H9 (cell line): ENCODE results near the gene LHX1. TPM values are rescaled to one million over a fixed set of nuclear protein-coding genes. Genes with fewer than 3 reads are reported as not detected.
A peak's percentile ranks its signal among the peaks of the same experiment; 100 is the strongest.

Experiments
- DNase-seq: peaks from one replicate; pipeline ENCODE4 v3.0.0-alpha.2; 2017
- H2AFZ ChIP-seq: one replicate; pipeline ENCODE4 v1.6.1; 2013; ENCODE audit warnings: mild to moderate bottlenecking, low read length, control low read depth, moderate library complexity
- H2AK5ac ChIP-seq: 2 replicates; pipeline ENCODE4 v1.6.1; 2013; ENCODE audit warnings: low read length, control low read depth, mixed read lengths; ENCODE audit not compliant: insufficient read length
- H2BK120ac ChIP-seq: one replicate; pipeline ENCODE4 v1.6.1; 2013; ENCODE audit warnings: low read depth, mild to moderate bottlenecking, low read length, control low read depth, inconsistent platforms; ENCODE audit not compliant: poor library complexity, severe bottlenecking
- H2BK12ac ChIP-seq: 2 replicates; pipeline ENCODE4 v1.6.1; 2013; ENCODE audit warnings: low read length, control low read depth, mixed read lengths, low read depth; ENCODE audit not compliant: insufficient read length
- H2BK15ac ChIP-seq: 2 replicates; pipeline ENCODE4 v1.6.1; 2013; ENCODE audit warnings: low read depth, low read length, control low read depth
- H2BK20ac ChIP-seq: one replicate; pipeline ENCODE4 v1.6.1; 2013; ENCODE audit warnings: low read depth, mild to moderate bottlenecking, low read length, control low read depth, inconsistent platforms; ENCODE audit not compliant: poor library complexity, severe bottlenecking
- H2BK5ac ChIP-seq: 2 replicates; pipeline ENCODE4 v1.6.1; 2013; ENCODE audit warnings: low read length, control low read depth, mixed read lengths; ENCODE audit not compliant: insufficient read length
- H3K14ac ChIP-seq: 2 replicates; pipeline ENCODE4 v1.6.1; 2013; ENCODE audit warnings: low read length, control low read depth; ENCODE audit not compliant: insufficient read depth
- H3K18ac ChIP-seq: 2 replicates; pipeline ENCODE4 v1.6.1; 2013; ENCODE audit warnings: low read depth, mild to moderate bottlenecking, mixed read lengths, low read length, control low read depth; ENCODE audit not compliant: insufficient read length
- H3K23ac ChIP-seq: 2 replicates; pipeline ENCODE4 v1.6.1; 2013; ENCODE audit warnings: low read length, control low read depth, mixed read lengths, low read depth; ENCODE audit not compliant: insufficient read length
- H3K23me2 ChIP-seq: 2 replicates; pipeline ENCODE4 v1.6.1; 2013; ENCODE audit warnings: low read depth, mild to moderate bottlenecking, mixed read lengths, low read length, control low read depth; ENCODE audit not compliant: insufficient read length, poor library complexity, severe bottlenecking
- H3K27ac ChIP-seq: 2 replicates; pipeline ENCODE4 v1.5.1; 2013; ENCODE audit warnings: low read length, control low read depth, mixed read lengths, low read depth; ENCODE audit not compliant: insufficient read length
- H3K27me3 ChIP-seq: 2 replicates; pipeline ENCODE4 v1.6.1; 2013; ENCODE audit warnings: low read length, control low read depth, inconsistent platforms; ENCODE audit not compliant: insufficient read depth
- H3K4ac ChIP-seq: 2 replicates; pipeline ENCODE4 v1.6.1; 2013; ENCODE audit warnings: low read depth, mild to moderate bottlenecking, control low read depth, inconsistent platforms, low read length, moderate library complexity
- H3K4me1 ChIP-seq: 2 replicates; pipeline ENCODE4 v1.6.1; 2013; ENCODE audit warnings: low read length, control low read depth, inconsistent platforms; ENCODE audit not compliant: insufficient read depth
- H3K4me2 ChIP-seq: 2 replicates; pipeline ENCODE4 v1.6.1; 2013; ENCODE audit warnings: low read length, control low read depth, mixed read lengths; ENCODE audit not compliant: insufficient read length, insufficient read depth
- H3K56ac ChIP-seq: 2 replicates; pipeline ENCODE4 v1.6.1; 2013; ENCODE audit warnings: low read depth, mild to moderate bottlenecking, mixed read lengths, low read length, control low read depth; ENCODE audit not compliant: insufficient read length
- H3K79me1 ChIP-seq: 2 replicates; pipeline ENCODE4 v1.6.1; 2013; ENCODE audit warnings: low read depth, mild to moderate bottlenecking, moderate library complexity, low read length, control low read depth, inconsistent platforms; ENCODE audit not compliant: insufficient read depth, poor library complexity, severe bottlenecking
- H3K79me2 ChIP-seq: 2 replicates; pipeline ENCODE4 v1.6.1; 2013; ENCODE audit warnings: low read length, control low read depth, inconsistent platforms; ENCODE audit not compliant: insufficient read depth
- H3K9ac ChIP-seq: 2 replicates; pipeline ENCODE4 v1.6.1; 2013; ENCODE audit warnings: low read length, control low read depth, mixed read lengths; ENCODE audit not compliant: insufficient read length; ENCODE audit errors: extremely low read depth
- H3K9me3 ChIP-seq: one replicate; pipeline ENCODE4 v1.6.1; 2013; ENCODE audit warnings: low read depth, low read length, inconsistent platforms; ENCODE audit not compliant: control insufficient read depth
- H3T11ph ChIP-seq: one replicate; pipeline ENCODE4 v1.6.1; 2013; ENCODE audit warnings: mild to moderate bottlenecking, low read length, control low read depth, inconsistent platforms
- H4K20me1 ChIP-seq: one replicate; pipeline ENCODE4 v1.6.1; 2013; ENCODE audit not compliant: control insufficient read depth, insufficient read length, insufficient read depth
- H4K5ac ChIP-seq: 2 replicates; pipeline ENCODE4 v1.6.1; 2013; ENCODE audit warnings: low read depth, mild to moderate bottlenecking, mixed read lengths, low read length, control low read depth; ENCODE audit not compliant: insufficient read length
- H4K8ac ChIP-seq: replicated peaks from 2 replicates; pipeline ENCODE4 v1.6.1; 2013; ENCODE audit warnings: low read length, control low read depth, mixed read lengths, low read depth; ENCODE audit not compliant: insufficient read length
- H4K91ac ChIP-seq: 2 replicates; pipeline ENCODE4 v1.6.1; 2013; ENCODE audit warnings: low read depth, mild to moderate bottlenecking, moderate library complexity, mixed read lengths, low read length, control low read depth; ENCODE audit not compliant: insufficient read length
- H3K27ac Mint-ChIP-seq, 3 experiments: 2 replicates in 2 of 3; 3 replicates in 1 of 3; pipeline ENCODE4 v1.8.0; 2020 to 2021; ENCODE audit warnings: mixed read lengths in 3 of 3, mild to moderate bottlenecking in 1 of 3, moderate library complexity in 1 of 3
- H3K27me3 Mint-ChIP-seq: 2 replicates; pipeline ENCODE4 v1.8.0; 2021; ENCODE audit warnings: low read depth, mild to moderate bottlenecking, moderate library complexity, mixed read lengths
- H3K36me3 Mint-ChIP-seq, 3 experiments: 2 replicates in 2 of 3; 3 replicates in 1 of 3; pipeline ENCODE4 v1.8.0; 2020 to 2021; ENCODE audit warnings: low read depth in 3 of 3, mixed read lengths in 3 of 3; ENCODE audit not compliant: insufficient read depth in 1 of 3
- H3K4me1 Mint-ChIP-seq, 2 experiments: 2 replicates each; pipeline ENCODE4 v1.8.0; 2020; ENCODE audit warnings: mixed read lengths in 2 of 2
- H3K4me3 Mint-ChIP-seq, 2 experiments: 2 replicates in 1 of 2; 3 replicates in 1 of 2; pipeline ENCODE4 v1.8.0; 2020 to 2021; ENCODE audit warnings: mild to moderate bottlenecking in 2 of 2, mixed read lengths in 2 of 2, moderate library complexity in 1 of 2
- H3K9me3 Mint-ChIP-seq, 2 experiments: 2 replicates in 1 of 2; 3 replicates in 1 of 2; pipeline ENCODE4 v1.8.0; 2020; ENCODE audit warnings: mild to moderate bottlenecking in 2 of 2, mixed read lengths in 2 of 2, moderate library complexity in 1 of 2
- WGBS: extraction: QIAGEN DNeasy Blood & Tissue Kit; methylation state at CpG from one replicate; pipeline ENCODE4 v1.1.7; 2013; ENCODE audit warnings: missing lambda C conversion rate, low lambda C conversion rate, mixed read lengths; ENCODE audit not compliant: insufficient read length; ENCODE audit errors: extremely low coverage; 5-methylcytosine and 5-hydroxymethylcytosine counted together
- total RNA-seq: library from RNA; stranded (reverse); gene quantifications from 2 replicates; pipeline ENCODE4 v1.2.1, GENCODE V29; 2021
- TF ChIP-seq, protein P1 (sequence below): fragments of 200-600 bp; sonication (generic); conservative IDR thresholded peaks from 3 replicates; pipeline ENCODE4 v1.8.0; 2021; ENCODE audit warnings: antibody characterized with exemption, mild to moderate bottlenecking

Gene LHX1
- total RNA-seq, 1 experiment from 2014 or later, result 0.22 TPM

DNA sequence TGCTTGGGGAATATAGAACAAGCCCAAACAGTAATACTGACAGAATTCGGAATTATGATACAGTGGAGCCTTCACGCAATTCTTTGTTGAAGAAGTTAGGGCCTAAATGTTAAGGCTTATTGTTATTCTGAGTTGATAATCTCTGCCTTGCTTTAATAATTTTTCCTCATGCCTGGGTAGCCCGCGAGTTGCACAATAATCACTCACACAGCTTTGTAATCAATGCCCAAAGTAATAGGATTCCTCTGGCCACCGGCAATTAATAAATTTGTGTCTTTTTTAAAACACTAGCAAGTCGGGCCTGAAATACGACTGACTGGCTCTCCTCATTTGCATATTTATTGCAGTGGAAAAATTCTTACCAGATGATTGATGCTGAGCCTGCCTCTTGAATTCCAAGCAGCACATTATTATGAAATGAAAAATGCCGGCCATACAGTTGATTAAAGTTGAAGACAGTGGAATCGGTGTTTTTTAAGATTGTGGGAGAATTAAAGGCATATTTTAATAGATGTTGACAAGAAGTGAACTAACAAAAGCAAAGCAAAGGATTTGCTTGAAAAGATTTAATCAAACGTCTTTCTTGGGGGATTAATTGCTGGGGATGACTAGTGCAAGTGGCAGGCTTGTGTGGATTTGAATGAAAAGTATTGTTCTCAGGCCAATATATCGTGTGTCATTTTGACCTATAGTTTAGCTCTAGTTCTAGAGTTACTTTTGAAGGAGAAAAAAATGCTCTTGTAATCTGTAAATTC, 41.7 kb downstream of the LHX1 start:
- H3K4me2 ChIP-seq, result no peak overlapping the region
- H3K23ac ChIP-seq, result no peak overlapping the region
- H3K9me3 ChIP-seq, result no peaks in the 10 kb centered on the region
- no peaks in the 10 kb centered on the region for H3K4me1 ChIP-seq
- no peaks in the 10 kb centered on the region for H3K79me1 ChIP-seq
- H3K27ac ChIP-seq, result no peak overlapping the region
- 100% methylated on average over 2 of the region's 11 CpGs for WGBS
- H3T11ph ChIP-seq, result no peak overlapping the region
- H2BK20ac ChIP-seq, result no peak overlapping the region
- no peak overlapping the region for H2BK12ac ChIP-seq
- H3K56ac ChIP-seq, result no peak overlapping the region
- peaks cover 3 to 16% (median 4%) of the 10 kb centered on the region in 3 experiments; a peak in 4 of 7 replicates for H3K36me3 Mint-ChIP-seq
- H4K8ac ChIP-seq, result no peak overlapping the region
- H3K4me1 Mint-ChIP-seq, result peaks cover 11 to 16% of the 10 kb centered on the region in 2 experiments
- no peak overlapping the region for H3K14ac ChIP-seq
- H3K79me2 ChIP-seq, result no peaks in the 10 kb centered on the region
- no peaks in the 10 kb centered on the region for H3K27me3 Mint-ChIP-seq
- DNase-seq, result no peak
- no peak overlapping the region for H3K4ac ChIP-seq
- H3K9ac ChIP-seq, result no peak overlapping the region
- H3K18ac ChIP-seq, result no peak overlapping the region
- no peak overlapping the region for H2AFZ ChIP-seq
- H4K20me1 ChIP-seq, result no peaks in the 10 kb centered on the region
- H4K5ac ChIP-seq, result no peak overlapping the region
- no peak overlapping the region for H2BK5ac ChIP-seq
- H3K4me3 Mint-ChIP-seq, result no peak overlapping the region
- no peaks in the 10 kb centered on the region for H3K27me3 ChIP-seq
- no peak overlapping the region for H2BK15ac ChIP-seq
- H2AK5ac ChIP-seq, result no peak overlapping the region
- peak overlapping the region in 1 of 3 experiments; percentile 44; a peak in 2 of 7 replicates for H3K27ac Mint-ChIP-seq
- no peaks in the 10 kb centered on the region for H3K9me3 Mint-ChIP-seq
- no peaks in the 10 kb centered on the region for H3K23me2 ChIP-seq
- H4K91ac ChIP-seq, result no peak overlapping the region
- no peak overlapping the region for H2BK120ac ChIP-seq
- TF ChIP-seq, protein P1, sequence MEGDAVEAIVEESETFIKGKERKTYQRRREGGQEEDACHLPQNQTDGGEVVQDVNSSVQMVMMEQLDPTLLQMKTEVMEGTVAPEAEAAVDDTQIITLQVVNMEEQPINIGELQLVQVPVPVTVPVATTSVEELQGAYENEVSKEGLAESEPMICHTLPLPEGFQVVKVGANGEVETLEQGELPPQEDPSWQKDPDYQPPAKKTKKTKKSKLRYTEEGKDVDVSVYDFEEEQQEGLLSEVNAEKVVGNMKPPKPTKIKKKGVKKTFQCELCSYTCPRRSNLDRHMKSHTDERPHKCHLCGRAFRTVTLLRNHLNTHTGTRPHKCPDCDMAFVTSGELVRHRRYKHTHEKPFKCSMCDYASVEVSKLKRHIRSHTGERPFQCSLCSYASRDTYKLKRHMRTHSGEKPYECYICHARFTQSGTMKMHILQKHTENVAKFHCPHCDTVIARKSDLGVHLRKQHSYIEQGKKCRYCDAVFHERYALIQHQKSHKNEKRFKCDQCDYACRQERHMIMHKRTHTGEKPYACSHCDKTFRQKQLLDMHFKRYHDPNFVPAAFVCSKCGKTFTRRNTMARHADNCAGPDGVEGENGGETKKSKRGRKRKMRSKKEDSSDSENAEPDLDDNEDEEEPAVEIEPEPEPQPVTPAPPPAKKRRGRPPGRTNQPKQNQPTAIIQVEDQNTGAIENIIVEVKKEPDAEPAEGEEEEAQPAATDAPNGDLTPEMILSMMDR, result no peak
